GM18519 (cell line): Measurements from ENCODE around the gene APLN.

Source experiments
- ATAC-seq: cut with Tn5 transposase; IDR thresholded peaks from one replicate; pipeline ENCODE4 v1.9.1; 2021; ENCODE audit warnings: mild to moderate bottlenecking, moderate library complexity; ENCODE audit not compliant: unreplicated experiment, low FRiP score

APLN gene, protein sequence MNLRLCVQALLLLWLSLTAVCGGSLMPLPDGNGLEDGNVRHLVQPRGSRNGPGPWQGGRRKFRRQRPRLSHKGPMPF

DNA sequence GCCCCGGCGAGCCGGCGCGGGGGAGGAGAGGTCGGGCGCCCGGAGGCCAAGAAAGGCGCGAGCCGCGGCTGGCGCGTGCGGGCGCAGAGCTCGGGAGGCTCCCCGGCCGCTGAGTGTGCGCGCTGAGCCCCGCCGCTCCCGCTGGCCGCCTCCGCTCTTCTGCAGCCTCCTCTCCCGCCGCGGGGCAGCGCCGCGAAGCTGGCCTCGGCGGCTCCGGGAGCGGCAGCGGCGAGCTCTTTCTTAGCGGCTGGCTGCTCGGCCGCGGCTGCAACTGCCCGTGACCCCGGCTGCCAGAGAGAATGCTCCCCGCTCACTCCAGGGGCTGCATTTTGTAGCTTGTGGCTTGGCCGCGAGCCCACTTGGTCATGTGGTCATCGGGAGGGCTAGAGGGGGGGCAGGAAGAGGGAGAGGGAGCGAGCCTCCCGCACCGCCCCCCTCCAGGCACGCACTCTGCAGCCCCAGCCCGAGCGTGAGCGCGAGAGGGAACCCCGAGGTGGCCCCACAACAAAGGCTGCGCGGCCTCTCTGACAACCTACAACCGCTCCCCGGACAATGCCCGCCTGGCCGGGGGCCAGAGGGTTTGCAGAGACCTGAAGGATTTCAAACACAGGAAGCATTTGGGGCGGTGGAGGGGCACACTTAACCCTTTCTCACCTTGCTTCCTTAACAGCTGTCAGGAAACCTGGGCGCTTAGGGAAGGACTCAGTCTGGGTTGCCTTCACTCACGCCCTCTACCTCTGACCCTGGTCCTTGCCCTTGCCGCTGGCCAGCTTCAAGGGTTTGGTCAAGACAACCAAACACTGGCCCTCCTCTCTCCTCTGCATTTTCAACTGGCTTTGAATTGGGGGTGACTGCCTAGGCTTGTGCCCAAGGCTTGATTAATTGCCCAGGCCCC lies at the start of gene APLN:
Gene APLN (minus strand): TSS at position 305 of the 895 bp plus-strand sequence. CDS start 326 bp downstream, outside the sequence.
- ATAC-seq: no peak

DNA sequence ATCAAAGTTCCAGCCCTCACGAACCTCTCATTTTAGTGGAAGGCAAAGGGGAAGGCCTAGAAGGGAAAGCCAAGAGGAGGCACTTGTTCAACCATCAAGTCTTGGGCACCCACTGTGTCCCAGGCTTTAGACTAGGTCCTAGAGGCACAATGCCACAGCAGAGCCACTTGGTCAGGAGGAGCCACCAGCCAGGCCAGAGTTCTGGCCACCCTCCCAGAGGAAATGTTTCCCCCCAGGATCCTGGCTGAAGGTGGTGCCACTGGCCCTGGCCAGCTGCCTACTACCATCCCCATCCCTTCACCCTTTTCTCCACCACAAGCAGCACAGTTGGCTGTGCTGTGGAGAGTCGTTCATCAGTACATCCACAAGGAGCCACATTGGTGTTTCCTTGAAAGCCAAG lies 49.7 kb upstream of the APLN start:
- ATAC-seq: no peak

DNA sequence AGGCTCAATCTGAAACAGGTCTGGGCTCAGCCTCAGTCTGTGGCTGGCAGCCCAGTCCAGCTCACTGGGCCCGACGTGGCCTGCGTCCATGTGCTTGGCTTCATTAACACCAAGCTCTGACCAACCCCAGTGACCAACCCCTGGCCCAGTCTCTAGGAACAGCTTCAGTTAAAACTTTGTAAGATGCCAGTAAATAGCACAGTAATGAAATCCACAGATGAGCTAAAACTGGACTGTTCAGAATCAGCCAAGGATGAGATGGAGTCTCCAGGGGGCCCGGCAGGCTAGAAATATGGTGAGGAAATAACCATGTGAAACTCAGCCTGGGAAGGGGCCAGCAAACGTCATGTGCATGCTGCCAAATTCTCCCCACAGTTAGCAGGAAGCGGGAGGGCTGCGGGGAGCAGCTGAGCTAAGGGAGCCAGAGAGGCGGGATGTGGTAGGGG lies 46.9 kb upstream of the APLN start:
- no peak for ATAC-seq

DNA sequence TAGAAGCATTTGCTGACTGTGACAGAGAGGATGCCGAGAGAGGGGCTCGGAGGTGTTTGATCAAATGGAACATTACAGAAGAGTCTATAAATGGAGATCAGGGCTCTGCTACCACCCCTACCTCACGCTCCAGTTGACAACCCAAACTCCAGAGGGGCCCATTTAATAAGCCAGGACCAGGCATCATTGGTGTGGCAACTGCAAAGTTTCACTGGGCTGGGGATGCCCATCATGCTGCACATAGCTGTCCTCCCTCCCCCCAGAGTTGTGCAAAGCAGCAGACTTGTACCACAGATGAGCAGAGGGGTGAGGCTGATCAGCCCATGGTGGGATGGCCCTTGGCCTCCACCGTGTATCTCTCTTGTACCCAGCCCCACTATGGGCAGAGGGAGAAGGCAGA lies 45.8 kb upstream of the APLN start:
- ATAC-seq: no peak

DNA sequence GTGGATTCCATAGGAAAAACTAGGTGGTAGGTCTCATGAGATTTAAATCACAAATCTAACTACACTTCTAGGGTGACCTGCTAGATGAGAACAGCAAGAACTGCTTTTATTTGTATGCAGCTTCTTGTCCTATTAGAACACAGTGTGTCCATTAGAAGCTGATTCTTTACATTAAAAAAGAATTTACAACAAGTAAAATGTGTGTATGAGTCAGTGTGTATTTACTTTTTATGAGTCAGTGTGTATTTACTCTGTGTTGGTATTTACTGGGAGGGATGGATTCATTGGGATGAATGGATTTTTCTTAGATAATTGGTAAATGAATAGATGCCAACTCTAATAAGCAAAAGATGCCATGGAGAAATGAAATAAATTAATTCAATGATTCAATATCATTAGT lies 43.4 kb upstream of the APLN start:
- ATAC-seq: no peak

DNA sequence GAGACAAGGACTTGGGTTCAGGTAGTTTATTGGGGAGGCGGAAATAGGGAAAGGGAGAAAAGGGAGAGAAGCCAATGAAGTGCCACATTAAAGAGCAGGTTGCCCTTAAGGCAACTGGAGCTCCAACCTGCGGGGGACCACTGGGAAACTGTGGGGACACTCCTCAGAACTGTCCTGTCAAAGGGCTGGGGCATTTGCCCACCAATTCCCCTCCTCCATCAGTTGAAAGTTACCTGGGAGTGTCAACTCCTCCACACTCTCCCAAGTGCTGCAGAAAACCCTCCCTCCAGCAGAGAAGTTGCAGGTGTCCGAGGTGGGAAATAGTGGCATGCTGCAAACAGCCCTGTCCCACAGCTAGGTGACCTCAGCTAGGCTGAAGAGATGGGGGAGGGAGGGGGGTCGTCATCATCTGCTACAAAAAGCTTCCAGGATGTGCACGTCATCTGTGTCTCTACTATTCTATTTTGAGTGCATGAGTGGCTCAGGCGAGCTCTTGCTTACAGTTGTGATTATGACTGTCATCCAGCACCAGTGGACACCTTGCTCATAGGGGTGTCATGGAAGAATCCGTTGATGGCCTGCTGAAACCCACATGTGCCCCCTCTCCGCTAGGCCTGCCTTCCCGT lies 42.6 kb upstream of the APLN start:
- ATAC-seq: no peak

DNA sequence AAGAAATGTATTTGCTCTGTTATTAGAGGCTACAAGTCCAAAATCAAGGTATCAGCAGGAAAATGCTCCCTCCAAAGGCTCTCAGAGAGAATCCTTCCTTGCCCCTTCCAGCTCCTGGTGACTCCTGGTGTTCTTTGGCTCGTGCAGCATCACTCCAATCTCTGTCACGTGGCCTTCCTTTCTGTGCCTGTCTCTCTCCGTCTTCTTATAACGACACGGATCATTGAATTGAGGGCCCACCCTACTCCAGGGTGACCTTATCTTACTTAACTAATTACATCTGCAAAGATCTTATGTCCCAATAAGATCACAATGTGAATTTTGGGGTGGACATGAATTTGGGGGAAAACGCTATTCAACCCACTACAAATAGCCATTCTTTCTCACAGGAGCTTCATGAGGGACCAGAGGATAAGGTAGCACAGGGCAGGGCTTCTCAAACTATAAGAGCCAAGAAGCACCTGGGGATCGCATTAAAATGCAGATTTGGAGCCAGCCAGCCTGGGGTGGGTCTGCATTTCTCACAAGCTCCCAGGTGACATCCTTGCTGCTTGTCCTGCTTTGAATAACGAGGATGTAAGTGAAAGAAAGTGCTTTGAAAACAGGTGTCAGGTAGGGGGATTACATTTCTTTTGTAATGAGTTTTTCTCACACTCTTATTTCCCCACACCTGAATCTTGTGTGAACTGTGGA lies 41.9 kb upstream of the APLN start:
- no peak for ATAC-seq

DNA sequence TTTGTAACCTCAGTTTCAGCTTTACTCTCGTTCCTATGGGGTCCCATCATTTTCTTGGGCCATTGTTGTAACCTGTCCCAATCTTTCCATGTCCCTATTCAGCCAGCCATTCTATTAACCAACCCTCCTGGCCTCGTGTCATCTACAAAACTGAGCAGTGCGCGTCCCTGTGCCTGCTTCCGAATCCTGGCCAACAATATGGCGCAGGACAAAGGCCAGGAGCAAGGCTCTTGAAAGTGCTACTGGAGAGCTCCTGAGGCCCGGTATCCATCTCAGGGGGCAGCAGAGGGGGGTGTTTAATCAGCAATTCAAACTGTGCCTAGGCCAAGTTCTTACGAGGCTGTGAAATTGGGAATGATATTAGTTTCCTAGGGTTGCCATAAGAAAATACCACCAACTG lies 41.2 kb upstream of the APLN start:
- ATAC-seq: no peak

DNA sequence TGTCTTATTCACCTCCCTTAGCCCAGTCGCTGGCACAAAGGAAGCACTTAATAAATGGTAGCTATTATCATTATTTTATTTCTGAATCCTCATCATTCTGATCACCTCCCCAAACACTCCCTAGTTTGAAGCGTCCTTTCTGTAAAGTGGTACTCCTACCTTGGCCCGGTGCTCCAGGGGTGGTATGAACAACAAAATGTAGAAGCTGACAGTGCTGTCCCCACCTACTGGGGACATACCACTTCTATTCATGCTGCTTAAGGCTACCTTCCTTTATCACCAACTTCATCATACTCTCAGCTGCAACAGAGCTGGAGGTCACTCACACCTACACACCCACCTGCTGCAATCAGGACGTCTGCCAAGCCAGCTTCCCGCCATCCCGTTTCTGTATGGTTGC lies 40.8 kb upstream of the APLN start:
- no peak for ATAC-seq

DNA sequence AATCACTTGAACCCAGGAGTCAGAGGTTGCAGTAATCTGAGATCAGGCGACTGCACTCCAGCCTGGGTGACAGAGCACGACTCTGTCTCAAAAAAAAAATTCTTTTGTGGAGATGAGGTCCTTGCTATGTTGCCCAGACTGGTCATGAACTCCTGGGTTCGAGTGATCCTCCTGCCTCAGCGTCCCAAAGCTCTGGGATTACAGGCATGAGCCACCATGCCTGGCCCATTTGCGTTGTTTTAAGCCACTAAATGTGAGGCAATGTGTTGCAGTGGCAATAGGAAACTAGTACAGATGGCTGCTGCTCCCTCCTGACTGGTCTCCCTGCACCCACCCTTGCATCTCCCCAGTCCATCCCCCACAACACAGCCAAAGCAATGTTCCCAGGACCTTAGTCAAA lies 40.0 kb upstream of the APLN start:
- ATAC-seq: no peak

DNA sequence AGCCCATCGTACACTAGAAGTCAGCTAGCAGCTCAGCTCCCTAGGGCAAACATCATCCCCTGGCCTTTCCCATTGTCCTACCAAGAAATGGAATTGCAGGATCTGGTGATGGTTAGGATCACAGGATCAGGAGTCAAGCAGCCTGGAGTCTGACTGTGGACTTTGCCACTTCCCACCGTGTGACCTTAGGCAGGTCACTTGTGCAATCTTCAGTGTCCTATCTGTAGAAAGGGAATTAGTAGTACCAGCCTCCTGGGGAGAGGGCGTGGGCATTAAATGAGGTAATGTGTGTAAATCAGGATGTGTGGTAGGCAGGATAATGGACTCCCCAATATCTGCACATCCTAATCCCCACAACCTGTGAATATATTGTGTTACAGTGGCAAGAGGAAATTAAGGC lies 38.6 kb upstream of the APLN start:
- ATAC-seq: no peak

DNA sequence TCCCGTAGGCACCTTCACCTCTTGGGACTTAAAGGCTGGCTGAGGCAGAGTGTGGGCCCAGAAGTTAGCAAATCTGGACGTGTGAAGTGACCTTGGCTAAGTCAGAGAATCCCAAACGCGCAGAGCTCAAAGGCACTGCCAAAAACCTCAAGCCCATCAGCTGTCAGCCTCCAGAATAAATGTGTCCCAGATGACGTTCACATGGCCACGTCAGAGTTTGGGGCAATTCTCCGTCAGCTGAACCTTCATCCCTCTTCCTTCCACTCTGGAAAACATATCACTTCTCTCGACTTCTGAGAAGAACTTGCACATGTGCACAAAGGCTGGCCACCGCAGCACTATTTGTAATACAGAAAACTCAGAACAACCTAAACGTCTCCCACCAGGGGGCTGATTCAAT lies 35.7 kb upstream of the APLN start:
- ATAC-seq: no peak

DNA sequence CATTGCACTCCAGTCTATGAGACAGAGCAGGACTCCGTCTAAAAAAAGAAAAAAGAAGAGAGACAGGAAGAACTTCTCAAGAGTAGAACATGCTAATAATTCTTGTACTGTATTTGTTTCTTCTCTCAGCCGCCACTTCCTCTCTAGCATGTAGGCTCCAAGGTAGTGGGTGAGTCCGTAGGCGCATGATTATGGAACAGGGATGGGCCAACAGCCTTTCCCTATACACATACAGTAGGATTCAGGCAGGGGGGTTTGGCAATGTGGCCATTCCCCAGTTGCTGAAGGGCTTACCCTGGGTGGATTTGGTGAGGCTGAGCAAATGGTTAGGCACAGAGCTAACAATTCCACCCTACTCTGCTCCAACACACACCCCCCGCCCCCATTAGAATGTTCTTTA lies 35.0 kb upstream of the APLN start:
- ATAC-seq: no peak

DNA sequence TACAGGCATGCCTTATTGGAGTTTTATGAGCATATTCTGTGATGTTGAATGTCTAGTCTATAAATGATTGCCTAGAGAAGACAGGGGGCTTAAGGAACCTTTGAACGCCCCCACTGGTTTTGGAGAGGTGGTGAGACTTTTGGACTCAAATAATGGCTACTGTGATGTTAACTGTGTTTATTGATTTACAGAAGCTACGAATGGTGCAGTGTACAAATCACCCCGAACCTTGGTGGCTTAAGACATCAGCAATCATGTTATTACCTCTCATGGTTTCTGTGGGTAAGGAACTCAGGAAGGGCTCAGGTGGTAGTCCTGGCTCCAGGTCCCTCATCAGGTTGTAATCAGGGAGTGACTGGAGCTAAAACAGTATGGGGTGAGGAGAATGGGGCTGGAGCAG lies 33.3 kb upstream of the APLN start:
- no peak for ATAC-seq

DNA sequence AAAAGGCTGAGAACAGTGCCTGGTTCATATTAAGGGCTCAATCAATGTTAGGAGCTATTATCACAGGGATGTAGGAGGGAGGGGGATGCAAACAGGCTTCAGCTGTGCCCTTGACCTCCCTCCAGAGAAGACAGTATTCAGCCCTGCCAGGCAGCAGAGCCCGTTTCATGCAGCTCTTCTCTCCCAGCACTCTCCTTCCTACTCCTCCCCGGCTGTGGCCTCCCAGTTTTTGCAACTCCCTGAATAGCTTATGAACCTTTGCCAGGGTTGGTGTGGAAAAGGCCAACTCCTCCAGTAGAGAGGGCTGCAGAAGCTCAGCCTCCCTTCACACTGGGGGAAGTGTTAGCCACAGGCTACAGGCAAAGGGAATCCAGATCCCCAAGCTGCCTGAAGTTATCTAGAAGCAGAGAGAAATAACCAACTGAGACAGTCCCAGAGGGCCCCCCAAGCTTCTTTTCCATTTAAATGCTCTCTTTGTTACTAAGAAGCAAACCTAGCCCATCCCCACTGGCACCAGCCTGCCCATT lies 31.7 kb upstream of the APLN start:
- no peak for ATAC-seq

DNA sequence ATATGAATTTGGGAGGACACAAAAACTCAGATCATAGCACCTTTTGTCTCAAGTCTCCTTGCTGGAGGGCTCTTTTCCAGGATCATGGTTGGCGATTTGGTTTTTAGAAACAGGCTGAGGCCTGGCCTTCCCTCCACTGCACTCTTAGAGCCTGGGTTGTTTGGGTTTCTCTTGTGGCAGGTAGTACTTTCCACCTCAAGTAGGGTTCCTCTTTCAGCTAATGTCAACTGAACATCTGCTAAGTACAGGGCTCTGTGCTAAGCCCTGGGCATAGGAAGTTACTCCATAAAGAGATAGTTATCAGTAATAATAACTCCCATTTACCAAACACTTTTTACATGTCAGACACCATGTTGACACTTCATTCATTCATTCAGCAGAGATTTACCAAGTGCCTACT lies 28.2 kb upstream of the APLN start:
- no peak for ATAC-seq

DNA sequence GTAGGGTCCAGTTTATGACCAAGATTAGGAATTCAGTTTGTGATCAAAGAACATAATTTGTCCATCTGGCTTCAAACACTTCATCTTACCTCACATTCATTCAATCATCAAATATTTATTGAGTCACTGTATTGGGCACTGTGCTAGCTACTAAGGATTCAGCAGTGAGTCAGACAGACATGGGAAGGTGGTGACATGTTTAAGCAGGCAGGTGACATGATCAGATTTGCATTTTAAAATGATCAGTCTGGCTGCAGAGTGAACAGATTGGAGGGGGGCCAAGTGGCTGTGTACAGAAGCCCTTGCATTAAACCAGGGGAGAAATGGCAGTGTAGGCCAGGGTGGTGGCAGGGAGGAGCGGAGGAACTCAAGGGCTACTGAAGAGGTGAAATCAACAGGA lies 25.1 kb upstream of the APLN start:
- ATAC-seq: no peak

DNA sequence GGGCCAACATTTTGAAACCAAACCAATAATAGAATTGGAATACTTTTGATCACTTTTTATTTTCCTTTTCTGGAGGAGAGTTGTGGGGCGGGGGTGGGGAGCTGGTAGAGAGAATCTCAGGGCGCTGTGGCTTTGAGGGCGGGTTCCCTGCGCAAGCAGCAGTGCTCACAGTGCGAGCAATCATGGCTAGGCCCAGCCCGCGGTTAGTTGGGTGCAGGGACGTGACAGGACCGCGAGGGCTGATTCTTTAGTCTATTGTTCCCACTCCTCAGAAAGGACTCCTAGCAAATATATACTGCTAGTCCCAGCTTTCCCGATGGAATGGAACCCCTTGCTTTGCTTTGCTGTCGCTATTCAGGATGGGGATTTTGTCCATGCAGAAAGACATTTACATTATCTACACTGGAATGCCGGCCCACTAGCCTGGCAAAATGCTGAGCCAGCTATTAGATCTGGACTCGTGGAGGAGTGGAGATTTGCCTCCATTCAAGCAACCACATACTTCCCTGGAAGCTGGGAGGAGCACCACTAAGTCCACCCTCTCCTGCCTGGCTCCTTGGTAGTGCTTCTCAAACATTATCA lies 23.9 kb upstream of the APLN start:
- no peak for ATAC-seq

DNA sequence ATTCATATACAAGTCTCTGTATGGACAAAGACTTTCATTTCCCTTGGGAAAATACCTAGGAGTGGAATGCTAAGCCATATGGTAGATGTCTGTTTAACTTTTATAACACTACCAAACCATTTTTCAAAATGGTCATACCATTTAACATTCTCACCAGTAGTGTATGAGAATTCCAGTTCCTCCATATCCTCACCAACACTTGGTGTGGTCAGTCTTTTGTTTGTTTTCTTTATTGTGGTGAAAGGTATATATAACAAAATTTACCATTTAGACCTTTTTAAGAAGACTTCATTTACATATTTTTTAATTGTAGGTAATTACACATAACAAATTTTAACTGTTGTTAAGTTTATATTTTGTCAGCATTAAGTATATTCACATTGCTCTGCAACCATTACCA lies 12.7 kb upstream of the APLN start:
- ATAC-seq: no peak

DNA sequence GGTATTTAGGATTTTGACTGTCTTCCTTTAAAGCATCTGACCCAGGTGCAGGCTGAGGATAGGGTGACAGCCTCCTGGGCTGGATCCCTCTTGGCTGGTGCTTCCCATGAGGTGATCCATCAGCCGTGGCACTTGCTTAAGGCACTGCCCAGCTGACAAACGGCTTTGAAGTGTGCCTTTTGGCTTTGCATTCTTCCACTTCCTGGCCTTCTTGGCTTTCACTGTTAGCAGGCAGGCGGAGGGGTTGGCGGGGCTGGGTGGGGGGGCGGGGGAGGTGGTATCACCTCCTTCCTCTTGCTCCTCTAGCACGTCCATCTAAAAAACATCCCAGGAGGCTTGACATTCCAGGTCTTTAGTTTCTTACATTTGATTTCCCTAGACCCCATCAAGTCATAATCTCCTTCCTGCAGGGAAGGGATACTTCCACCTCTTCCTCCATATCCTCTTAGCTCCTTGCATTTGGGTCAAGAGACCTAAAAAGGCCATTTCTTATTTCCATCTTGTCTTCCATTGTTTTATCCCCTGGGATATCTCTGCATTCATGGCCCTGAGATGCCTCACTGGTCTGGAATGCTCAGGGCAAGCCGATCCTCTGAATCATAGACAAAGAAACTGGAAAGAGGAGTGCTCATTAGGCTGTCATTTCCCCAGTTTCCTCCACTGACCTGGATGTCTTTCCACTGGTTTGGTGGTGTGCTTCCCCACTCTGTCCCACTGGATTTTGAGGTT lies 11.3 kb upstream of the APLN start:
- ATAC-seq: no peak
